Measurements from ENCODE around the gene SH2D4B.

DNA sequence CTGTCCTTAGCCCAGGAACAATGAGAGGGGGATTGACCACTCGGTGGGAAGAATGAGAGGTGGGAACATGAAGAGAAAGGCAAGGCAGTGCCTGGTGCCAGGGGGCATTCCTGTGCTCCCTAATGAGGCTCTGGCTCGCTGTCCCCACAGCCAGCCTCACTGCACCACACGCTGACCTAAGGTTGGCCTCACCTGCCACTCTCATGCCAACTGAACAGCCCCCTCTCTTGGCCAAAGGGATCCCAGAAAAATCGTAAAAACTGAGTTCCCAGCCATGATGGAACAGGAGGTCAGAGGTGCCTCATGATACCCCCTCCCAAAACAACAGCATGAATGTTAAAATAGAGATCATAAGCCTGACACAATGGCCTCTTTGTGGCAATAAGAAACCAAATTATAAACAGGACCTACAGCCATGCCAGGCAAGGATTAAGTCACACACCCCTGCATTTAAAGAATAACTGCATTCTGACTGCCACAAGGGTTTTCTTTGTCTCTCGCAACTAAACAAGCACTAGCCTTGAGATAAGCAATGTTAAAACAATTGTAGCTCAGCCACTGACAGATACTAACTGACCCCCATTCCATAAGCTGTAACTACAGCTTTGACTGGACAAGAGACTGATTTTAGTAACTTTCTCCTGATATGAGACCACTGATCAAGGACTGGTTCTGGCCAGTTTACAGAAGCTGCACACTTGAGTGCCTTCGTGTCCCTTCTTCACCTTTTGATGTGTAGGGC is 149.2 kb downstream of the SH2D4B start:
- TF ChIP-seq POLR2A (IDR thresholded peaks at IDR 0.05) (no peak), POLR2AphosphoS5 (IDR thresholded peaks at IDR 0.05) (no peak)
- TF ChIP-seq, protein P1, sequence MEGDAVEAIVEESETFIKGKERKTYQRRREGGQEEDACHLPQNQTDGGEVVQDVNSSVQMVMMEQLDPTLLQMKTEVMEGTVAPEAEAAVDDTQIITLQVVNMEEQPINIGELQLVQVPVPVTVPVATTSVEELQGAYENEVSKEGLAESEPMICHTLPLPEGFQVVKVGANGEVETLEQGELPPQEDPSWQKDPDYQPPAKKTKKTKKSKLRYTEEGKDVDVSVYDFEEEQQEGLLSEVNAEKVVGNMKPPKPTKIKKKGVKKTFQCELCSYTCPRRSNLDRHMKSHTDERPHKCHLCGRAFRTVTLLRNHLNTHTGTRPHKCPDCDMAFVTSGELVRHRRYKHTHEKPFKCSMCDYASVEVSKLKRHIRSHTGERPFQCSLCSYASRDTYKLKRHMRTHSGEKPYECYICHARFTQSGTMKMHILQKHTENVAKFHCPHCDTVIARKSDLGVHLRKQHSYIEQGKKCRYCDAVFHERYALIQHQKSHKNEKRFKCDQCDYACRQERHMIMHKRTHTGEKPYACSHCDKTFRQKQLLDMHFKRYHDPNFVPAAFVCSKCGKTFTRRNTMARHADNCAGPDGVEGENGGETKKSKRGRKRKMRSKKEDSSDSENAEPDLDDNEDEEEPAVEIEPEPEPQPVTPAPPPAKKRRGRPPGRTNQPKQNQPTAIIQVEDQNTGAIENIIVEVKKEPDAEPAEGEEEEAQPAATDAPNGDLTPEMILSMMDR (IDR thresholded peaks at IDR 0.05), result no peak
